ENCODE measurements around the gene SCUBE1.

Gene SCUBE1

GRCh38 chr22:43260331-43261231 lies 82.6 kb downstream of the SCUBE1 start:
- DNase-seq (ENCODE audit: low read depth in 2 of 2), result no peak

GRCh38 chr22:43257961-43258360 lies 85.2 kb downstream of the SCUBE1 start:
- no peak for DNase-seq (ENCODE audit: low read depth in 2 of 2)

DNA sequence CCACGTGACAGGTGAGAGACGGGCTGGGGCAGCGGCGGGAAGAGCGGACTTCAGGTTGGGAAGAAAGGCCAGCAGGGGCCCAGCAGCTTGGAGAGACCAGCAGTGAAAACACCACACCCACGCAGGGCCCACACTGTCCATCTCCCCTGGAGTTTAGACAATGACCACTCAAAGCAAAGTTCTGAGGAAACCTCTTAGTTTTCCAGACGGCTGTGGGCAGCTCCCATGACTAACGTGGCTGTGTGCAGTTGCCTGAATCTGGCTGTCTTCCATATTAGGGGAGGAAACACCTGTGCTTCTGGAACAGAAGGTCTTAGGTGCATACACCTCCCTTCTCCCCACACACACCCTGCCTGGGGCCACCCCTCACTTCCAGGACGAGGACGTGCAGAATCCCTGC lies 85.6 kb downstream of the SCUBE1 start:
- no peak for DNase-seq (ENCODE audit: low read depth in 2 of 2)

- DNase-seq (ENCODE audit: low read depth in 2 of 2), result no peak
Observed at GRCh38 chr22:43256976-43257545, 86.1 kb downstream of the SCUBE1 start.

- no peak for DNase-seq (ENCODE audit: low read depth in 2 of 2)
Observed at GRCh38 chr22:43256569-43256968, 86.6 kb downstream of the SCUBE1 start.

DNA sequence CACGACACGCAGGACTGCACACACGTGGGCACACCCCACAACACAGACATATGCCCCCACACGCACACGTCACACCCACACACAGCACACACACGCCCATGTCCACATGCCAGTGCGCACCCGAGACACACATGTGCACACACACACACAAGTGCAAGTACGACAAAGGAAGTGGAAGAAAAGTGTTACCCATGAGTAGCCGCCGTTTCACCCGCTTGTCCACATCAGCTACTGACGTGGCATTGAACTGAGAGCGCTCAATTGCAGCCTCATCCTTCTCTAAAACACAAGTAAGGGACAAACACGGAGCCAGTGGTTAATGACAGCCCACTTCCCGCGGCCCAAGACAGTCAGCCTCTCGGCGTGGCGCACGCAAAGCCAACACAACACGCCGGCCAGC lies 87.9 kb downstream of the SCUBE1 start:
- DNase-seq (ENCODE audit: low read depth in 2 of 2), result no peak

DNA sequence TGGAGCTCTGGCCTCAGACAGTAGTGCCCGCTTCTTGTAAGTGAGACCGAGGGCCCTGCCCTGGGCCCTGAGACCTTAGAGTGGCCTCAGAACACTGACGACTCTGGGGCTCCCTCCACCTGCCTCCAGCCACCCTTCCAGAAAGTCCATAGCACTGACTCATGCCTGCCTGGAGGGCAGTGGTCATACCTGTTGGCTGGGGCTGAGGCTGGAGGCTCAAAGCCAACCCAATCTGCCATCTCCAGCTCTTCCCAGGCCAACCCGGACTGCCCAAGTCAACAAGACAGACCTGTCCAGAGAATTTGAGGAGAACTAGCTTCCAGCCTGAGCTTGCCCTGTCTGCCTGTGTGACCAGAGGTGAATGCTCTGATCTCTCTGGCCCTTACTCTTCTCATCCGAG lies 89.3 kb downstream of the SCUBE1 start:
- DNase-seq (ENCODE audit: low read depth in 2 of 2), result no peak

- no peak for DNase-seq (ENCODE audit: low read depth in 2 of 2)
Observed at GRCh38 chr22:43252319-43252718, 90.9 kb downstream of the SCUBE1 start.

GRCh38 chr22:43249789-43250471 lies 93.2 kb downstream of the SCUBE1 start:
- DNase-seq (ENCODE audit: low read depth in 2 of 2), result no peak

DNA sequence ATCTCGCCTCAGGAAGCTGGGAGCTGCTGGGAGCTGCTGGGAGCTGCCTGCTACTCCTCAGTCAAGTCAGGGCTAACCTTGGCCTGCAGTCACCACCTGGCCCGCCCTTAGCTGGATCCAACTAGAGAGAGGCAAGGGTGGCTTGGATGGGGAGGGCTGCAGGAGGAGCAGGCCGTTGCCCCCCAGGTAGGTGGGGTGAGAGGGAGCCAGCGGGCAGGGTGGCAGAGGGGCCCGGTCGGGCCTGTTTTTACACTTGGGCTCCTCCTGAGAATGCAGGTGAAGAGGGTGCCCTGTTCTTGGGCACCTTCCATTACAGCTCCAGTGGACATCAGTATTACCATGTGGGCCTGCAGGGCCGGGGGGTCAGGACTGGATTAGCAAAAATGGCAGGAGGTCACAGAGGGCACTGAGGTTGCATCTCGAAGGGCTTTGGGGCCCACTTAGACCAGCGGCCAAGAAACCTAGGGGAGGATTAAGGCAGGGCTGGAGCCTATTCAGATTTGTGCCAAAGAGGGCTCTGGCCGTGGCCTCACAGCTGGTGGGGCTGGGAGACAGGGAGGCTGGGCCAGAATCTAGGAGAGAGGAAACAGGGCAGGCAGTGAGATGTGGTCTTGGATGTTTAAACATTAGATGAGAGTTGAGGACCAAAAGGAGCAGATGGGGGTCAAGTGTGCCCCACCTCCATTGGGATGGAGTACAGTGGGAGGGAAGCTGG lies 95.5 kb downstream of the SCUBE1 start:
- DNase-seq (ENCODE audit: low read depth in 2 of 2), result no peak

DNA sequence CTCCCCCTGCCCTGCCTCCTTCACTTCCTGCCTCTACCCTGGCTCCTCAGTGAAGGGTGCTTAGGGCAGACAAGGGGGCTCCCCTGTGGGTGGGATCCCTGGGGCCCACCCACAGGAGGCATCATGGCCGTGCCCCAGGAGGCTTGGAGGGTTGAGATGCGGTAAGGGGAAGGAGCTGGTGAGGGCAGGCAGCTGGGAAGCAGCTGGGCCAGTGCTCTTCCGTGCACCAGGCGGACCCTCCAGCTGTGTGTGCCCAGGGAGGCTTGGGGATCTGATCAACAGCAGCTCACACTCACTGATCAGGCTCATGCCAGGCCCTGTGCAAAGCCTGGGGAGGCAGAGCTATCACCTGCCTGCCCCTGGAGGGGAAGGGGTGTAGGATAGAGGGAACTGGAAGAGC lies 97.0 kb downstream of the SCUBE1 start:
- DNase-seq (ENCODE audit: low read depth in 2 of 2), result no peak

DNA sequence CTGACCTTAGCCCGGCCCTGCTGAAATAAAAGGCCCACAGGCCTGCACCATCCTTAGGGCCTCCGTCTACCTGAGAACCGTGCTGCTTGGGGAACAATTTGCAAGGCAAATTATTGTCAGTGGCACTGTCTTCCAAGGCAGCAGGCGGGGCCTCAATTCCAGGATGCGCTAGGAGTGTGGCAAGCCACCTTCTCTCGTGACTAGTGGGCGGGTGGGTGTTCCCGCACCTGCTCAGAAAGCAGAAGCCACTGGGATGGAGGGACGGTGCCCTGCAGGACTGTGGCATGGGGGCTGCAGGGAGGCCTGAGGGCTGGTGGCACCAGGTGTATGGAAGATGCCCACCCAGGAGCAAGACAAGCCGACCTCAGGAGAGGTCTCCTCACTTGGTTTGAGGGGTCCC lies 97.5 kb downstream of the SCUBE1 start:
- DNase-seq (ENCODE audit: low read depth in 2 of 2), result no peak

GRCh38 chr22:43244803-43245527 lies 98.2 kb downstream of the SCUBE1 start:
- no peak for DNase-seq (ENCODE audit: low read depth in 2 of 2)

- DNase-seq (ENCODE audit: low read depth in 2 of 2), result no peak
Observed at GRCh38 chr22:43244402-43244801, 98.8 kb downstream of the SCUBE1 start.

GRCh38 chr22:43243324-43243723 lies 99.8 kb downstream of the SCUBE1 start:
- no peak for DNase-seq (ENCODE audit: low read depth in 2 of 2)

- no peak for DNase-seq (ENCODE audit: low read depth in 2 of 2)
Observed at GRCh38 chr22:43242627-43243026, 100.5 kb downstream of the SCUBE1 start.

- DNase-seq (ENCODE audit: low read depth in 2 of 2), result no peak
Observed at GRCh38 chr22:43241699-43242386, 101.3 kb downstream of the SCUBE1 start.

GRCh38 chr22:43241138-43241597 lies 102.0 kb downstream of the SCUBE1 start:
- no peak for DNase-seq (ENCODE audit: low read depth in 2 of 2)

GRCh38 chr22:43240614-43241013 lies 102.6 kb downstream of the SCUBE1 start:
- no peak for DNase-seq (ENCODE audit: low read depth in 2 of 2)

DNA sequence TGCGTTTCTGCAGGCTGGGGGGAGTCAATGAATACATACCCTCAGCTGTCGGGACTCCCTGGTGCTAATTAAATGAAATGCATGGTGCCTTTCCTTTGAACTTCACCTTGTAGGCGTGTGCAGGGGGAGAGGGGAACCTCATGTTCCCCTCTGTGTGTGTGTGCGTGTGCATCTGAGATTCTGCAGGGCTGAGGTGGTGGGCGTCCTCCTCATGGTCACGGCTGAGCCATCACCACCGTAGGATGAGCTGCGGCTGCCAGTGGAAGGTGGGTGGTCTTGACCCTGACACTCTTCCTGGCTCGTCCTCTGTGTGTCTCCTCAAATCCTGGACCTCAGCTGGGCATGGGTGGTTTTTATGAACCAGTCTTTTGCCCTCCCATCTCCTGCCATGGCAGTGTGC lies 103.2 kb downstream of the SCUBE1 start:
- DNase-seq (ENCODE audit: low read depth in 2 of 2), result no peak

Measured in stimulated activated CD4-positive, alpha-beta T cell treated with anti-CD3 and anti-CD28 coated beads, Interleukin-1b, Interleukin-23, amount 100 ng/mL, for 4 hours (primary cell).